ENCODE data around the gene GAL3ST2. TPM values are rescaled to one million over a fixed set of nuclear protein-coding genes. Genes with fewer than 3 reads are reported as not detected.

Gene GAL3ST2
- total RNA-seq, 2 donors from 2014 or later = 34.2 to 70.2 TPM

DNA sequence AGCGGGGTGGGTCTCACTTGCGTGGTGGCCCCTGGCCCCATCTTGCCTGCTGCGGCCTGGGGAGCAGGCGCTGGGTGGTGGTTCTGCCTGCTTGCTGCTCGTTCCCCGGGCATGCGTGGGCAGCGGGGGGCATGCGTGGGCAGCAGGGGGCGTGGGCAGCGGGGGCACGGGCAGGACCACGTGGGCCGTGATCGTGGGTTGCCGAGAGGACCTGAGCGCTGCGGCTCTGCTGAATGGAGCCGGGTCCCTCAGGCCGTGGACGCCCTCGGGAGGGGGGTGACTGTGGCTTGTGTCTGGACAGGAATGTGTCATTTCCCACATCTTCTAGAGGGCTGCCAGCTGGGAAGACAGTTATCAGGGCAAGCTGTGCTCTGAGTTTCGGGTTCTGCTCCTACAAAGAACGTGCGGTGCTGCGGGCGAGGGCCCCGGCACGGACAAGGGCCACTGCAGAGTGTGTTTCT is 8.3 kb upstream of the GAL3ST2 start:
- H3K4me1 ChIP-seq = no peaks in the 10 kb centered on the region
- TF ChIP-seq, protein P1, sequence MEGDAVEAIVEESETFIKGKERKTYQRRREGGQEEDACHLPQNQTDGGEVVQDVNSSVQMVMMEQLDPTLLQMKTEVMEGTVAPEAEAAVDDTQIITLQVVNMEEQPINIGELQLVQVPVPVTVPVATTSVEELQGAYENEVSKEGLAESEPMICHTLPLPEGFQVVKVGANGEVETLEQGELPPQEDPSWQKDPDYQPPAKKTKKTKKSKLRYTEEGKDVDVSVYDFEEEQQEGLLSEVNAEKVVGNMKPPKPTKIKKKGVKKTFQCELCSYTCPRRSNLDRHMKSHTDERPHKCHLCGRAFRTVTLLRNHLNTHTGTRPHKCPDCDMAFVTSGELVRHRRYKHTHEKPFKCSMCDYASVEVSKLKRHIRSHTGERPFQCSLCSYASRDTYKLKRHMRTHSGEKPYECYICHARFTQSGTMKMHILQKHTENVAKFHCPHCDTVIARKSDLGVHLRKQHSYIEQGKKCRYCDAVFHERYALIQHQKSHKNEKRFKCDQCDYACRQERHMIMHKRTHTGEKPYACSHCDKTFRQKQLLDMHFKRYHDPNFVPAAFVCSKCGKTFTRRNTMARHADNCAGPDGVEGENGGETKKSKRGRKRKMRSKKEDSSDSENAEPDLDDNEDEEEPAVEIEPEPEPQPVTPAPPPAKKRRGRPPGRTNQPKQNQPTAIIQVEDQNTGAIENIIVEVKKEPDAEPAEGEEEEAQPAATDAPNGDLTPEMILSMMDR (IDR thresholded peaks at IDR 0.05) = no peak
- no peak overlapping the region for H3K9ac ChIP-seq (ENCODE audit: low read depth in 2 of 2, low read length in 2 of 2)
- no peak for DNase-seq
- H3K27ac ChIP-seq = no peak overlapping the region
- no peaks in the 10 kb centered on the region for H3K9me3 ChIP-seq
- intact Hi-C loops (cut with DNase I) = no loop called here
- no peaks in the 10 kb centered on the region for H3K36me3 ChIP-seq
- no peak overlapping the region for H3K4me3 ChIP-seq
- no peaks in the 10 kb centered on the region for H3K27me3 ChIP-seq

DNA sequence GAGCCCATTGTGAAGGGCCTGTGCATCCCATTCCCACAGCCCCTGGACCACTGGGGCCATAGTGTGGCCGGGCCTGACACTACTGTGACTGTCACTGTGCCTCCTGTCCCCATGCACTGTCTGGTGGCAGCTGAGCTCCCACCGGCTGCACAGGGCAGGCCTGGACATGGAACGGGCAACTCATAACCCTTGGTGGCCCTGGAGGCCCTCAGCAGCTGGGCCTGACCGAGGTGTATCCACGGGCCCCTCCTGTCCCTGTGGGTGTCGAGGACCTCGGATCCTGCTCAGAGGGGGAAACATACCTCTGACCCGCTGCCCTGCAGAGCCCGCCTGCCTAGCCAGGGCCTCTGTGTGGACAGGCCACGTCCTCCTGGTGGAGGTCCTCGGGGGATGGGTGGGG is 7.8 kb upstream of the GAL3ST2 start:
- Histone ChIP-seq H3K4me1 (no peaks in the 10 kb centered on the region), H3K9ac (ENCODE audit: low read depth in 2 of 2, low read length in 2 of 2) (no peak overlapping the region), H3K27ac (no peak overlapping the region), H3K4me3 (no peak overlapping the region), H3K27me3 (no peaks in the 10 kb centered on the region), H3K9me3 (no peaks in the 10 kb centered on the region), H3K36me3 (no peaks in the 10 kb centered on the region)
- TF ChIP-seq, protein P1 (IDR thresholded peaks at IDR 0.05) = no peak
- no peak for DNase-seq
- intact Hi-C loops (cut with DNase I) = no loop called here

DNA sequence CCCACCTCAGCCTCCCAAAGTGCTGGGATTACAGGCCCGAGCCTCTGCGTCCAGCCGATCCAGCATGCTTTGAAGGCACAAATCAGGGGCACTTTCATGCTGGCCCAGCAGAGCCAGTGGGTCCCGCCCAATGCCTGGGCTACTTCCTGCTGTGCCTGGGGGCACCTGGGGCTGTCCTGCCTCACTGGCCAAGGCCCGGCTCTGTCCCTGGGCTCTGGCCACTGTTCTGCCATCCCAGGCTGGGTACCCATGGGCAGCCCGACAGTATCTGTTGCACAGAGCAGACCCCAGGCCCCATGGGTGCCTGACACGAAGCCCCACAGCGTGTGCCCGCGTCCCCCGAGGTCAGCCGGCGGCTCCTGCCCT is 6.8 kb upstream of the GAL3ST2 start:
- Histone ChIP-seq H3K27ac (no peak overlapping the region), H3K4me1 (no peaks in the 10 kb centered on the region), H3K27me3 (no peaks in the 10 kb centered on the region), H3K4me3 (no peak overlapping the region), H3K9me3 (no peaks in the 10 kb centered on the region), H3K36me3 (no peaks in the 10 kb centered on the region), H3K9ac (ENCODE audit: low read depth in 2 of 2, low read length in 2 of 2) (no peak overlapping the region)
- TF ChIP-seq, protein P1 (IDR thresholded peaks at IDR 0.05) = no peak
- intact Hi-C loops (cut with DNase I) = no loop called here
- DNase-seq = no peak

DNA sequence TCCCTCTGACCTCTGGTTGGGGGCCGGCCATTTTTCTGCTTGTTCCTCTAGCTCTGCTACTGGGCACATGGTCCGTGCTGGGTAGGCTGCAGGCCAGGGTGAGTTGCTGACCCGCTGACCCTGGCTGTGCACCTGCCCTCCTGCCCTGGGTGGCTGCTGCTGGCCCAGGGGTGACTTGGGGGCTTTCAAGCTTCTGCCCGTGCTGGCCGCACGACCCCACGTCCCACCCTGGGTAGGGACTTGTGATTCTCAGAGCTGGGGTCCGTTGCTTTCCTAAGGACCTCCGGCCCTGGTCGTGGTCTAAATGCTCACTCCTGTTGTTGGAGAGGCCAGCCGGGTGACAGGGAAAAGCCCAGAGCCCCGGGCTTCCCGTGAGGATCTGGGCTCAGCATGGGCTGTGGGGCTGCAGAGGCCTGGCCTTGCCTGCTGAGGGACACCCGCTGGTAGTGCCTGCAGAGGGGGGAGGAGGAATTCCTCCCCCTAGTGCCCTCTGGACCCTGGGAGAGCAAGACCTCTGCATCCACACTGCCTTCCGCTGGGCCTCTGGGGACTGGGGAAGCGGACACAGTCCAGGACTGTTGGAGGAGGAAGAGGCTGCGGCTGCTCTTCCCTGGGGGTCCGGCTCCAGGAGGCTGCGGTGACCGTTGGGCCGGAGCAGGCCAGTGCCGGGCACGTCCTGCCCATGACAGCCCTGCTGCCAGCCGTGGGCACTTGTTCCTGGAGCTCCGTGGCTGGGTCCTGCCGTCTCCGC is 6.3 kb upstream of the GAL3ST2 start:
- TF ChIP-seq, protein P1 (IDR thresholded peaks at IDR 0.05) = no peak
- no peak for DNase-seq
- intact Hi-C loops (cut with DNase I) = no loop called here

DNA sequence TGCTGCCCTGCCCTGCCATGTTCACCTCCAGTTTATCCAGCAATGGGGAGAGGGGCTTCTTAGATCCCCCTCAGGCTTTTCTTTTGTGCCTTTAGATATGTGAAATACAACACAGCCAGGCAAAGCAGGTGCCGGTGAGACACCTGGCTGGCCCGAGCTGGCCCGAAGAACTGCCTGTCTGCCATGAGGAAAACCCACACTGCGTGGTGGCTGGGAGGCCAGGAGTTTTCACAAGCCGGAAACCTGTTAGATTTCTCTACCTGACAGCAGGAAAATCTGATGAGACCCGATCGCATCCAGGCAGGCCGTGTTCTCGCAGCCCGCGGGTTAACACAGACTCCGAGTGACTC is 5.7 kb upstream of the GAL3ST2 start:
- Histone ChIP-seq H3K9ac (ENCODE audit: low read depth in 2 of 2, low read length in 2 of 2) (no peak overlapping the region), H3K36me3 (no peaks in the 10 kb centered on the region), H3K4me1 (no peaks in the 10 kb centered on the region), H3K4me3 (no peak overlapping the region), H3K27ac (no peak overlapping the region), H3K9me3 (no peaks in the 10 kb centered on the region), H3K27me3 (no peaks in the 10 kb centered on the region)
- intact Hi-C loops (cut with DNase I) = no loop called here
- no peak for DNase-seq
- TF ChIP-seq, protein P1 (IDR thresholded peaks at IDR 0.05) = no peak

More for the DNA sequence above, 6.3 kb upstream of the GAL3ST2 start:
- no peaks in the 10 kb centered on the region for H3K9me3 ChIP-seq
- H3K9ac ChIP-seq (ENCODE audit: low read depth in 2 of 2, low read length in 2 of 2) = no peak overlapping the region
- no peak overlapping the region for H3K27ac ChIP-seq
- no peaks in the 10 kb centered on the region for H3K27me3 ChIP-seq
- H3K4me1 ChIP-seq = no peaks in the 10 kb centered on the region
- H3K4me3 ChIP-seq = no peak overlapping the region
- no peaks in the 10 kb centered on the region for H3K36me3 ChIP-seq
